GM12891 (cell line): ENCODE measurements around the gene PPP1R9B.

ENCODE experiments used
- POLR2A ChIP-seq: IDR thresholded peaks from 2 replicates; pipeline ENCODE4 v1.6.1; 2011; ENCODE audit warnings: low read depth, low read length, control low read depth
- POLR2AphosphoS5 ChIP-seq: IDR thresholded peaks from 2 replicates; pipeline ENCODE4 v1.6.1; 2011; ENCODE audit warnings: low read depth, low read length, control low read depth
- POU2F2 ChIP-seq: IDR thresholded peaks from 2 replicates; pipeline ENCODE4 v1.6.1; 2011; ENCODE audit warnings: low read depth, mild to moderate bottlenecking, control low read depth, low read length, moderate library complexity
- TAF1 ChIP-seq: IDR thresholded peaks from 2 replicates; pipeline ENCODE4 v1.6.1; 2011; ENCODE audit warnings: low read depth, low read length, control low read depth

GRCh38 chr17:50188531-50188920 lies 38.0 kb upstream of the PPP1R9B start:
- no peak for TF ChIP-seq POLR2A
- no peak for TF ChIP-seq POLR2AphosphoS5
- TF ChIP-seq TAF1 = no peak
- TF ChIP-seq POU2F2 = no peak
